GM13976 (cell line): ENCODE data around the gene OSTN.

ENCODE experiments used
- DNase-seq: peaks from one replicate; pipeline ENCODE4 v3.0.0; 2012; ENCODE audit warnings: low spot score
- CTCF ChIP-seq: IDR thresholded peaks from 2 replicates; pipeline ENCODE4 v1.5.1; 2012; ENCODE audit warnings: borderline replicate concordance, mild to moderate bottlenecking; ENCODE audit not compliant: insufficient read depth; ENCODE audit errors: extremely low read depth, missing control alignments, control extremely low read depth
- in situ Hi-C: fragments of 300-500 bp; cut with MboI; formaldehyde crosslinking; loops from one replicate; pipeline ENCODE4 v1.12.0; 2022; ENCODE audit warnings: low sequenced_read_pairs, mixed read lengths, inconsistent platforms; ENCODE audit not compliant: unreplicated experiment

The OSTN gene

GRCh38 chr3:191197761-191198306 lies 1.2 kb upstream of the OSTN start:
- DNase-seq = no peak
- in situ Hi-C loops = no loop called here
- no peak for TF ChIP-seq CTCF

- DNase-seq = no peak
- no peak for TF ChIP-seq CTCF
- in situ Hi-C loops = no loop called here
Measured at GRCh38 chr3:191198480-191198879, 561 bp upstream of the OSTN start.

- TF ChIP-seq CTCF = no peak
- DNase-seq = no peak
- in situ Hi-C loops = no loop called here
Measured at GRCh38 chr3:191210032-191210431, 11.0 kb downstream of the OSTN start.

GRCh38 chr3:191216510-191216909 lies 17.5 kb downstream of the OSTN start:
- no peak for TF ChIP-seq CTCF
- in situ Hi-C loops = no loop called here
- no peak for DNase-seq

GRCh38 chr3:191217301-191217700 lies 18.3 kb downstream of the OSTN start:
- DNase-seq = no peak
- in situ Hi-C loops = no loop called here
- TF ChIP-seq CTCF = no peak

- in situ Hi-C loops = no loop called here
Measured at GRCh38 chr3:191220908-191221307, 21.9 kb downstream of the OSTN start.

More at GRCh38 chr3:191220908-191221307, 21.9 kb downstream of the OSTN start:
- no peak for DNase-seq
- no peak for TF ChIP-seq CTCF
